ENCODE measurements around the gene DLGAP1. TPM values are rescaled to one million over a fixed set of nuclear protein-coding genes. Genes with fewer than 3 reads are reported as not detected.

The DLGAP1 gene
- total and polyA plus RNA-seq, 2 experiments from 2014 or later = 17.0 to 48.5 TPM

GRCh38 chr18:4233468-4233867, 221.6 kb downstream of the DLGAP1 start:
- ATAC-seq (peak; percentile 60), DNase-seq (ENCODE audit: low spot score) (peak; percentile 41)
- H3F3A ChIP-seq (replicated peaks; ENCODE audit: low read depth) = no peaks in the 10 kb centered on the region
- peak overlapping the region; percentile 24 for H3K4me3 Mint-ChIP-seq
- no peak for TF ChIP-seq ZNF331 (CRISPR knock-in tag; IDR thresholded peaks at IDR 0.05; ENCODE audit: low read depth)
- no peak for TF ChIP-seq JUNB (IDR thresholded peaks at IDR 0.05; ENCODE audit: unreplicated experiment)
- no peak for TF ChIP-seq EZH2phosphoT487 (IDR thresholded peaks at IDR 0.05; ENCODE audit: unreplicated experiment)
- TF ChIP-seq NANOG (IDR thresholded peaks at IDR 0.05; ENCODE audit: borderline replicate concordance) = peak; percentile 94
- peaks cover 6% of the 10 kb centered on the region; the same call in 1 of the 2 replicates for H3K79me2 ChIP-seq (replicated peaks; ENCODE audit: insufficient read depth)
- H3K27me3 Mint-ChIP-seq (ENCODE audit: insufficient read depth, low read depth, poor library complexity) = peaks cover 24% of the 10 kb centered on the region
- no peak overlapping the region for H2AFZ ChIP-seq
- H3K4me3 ChIP-seq = peak overlapping the region; percentile 17
- peak overlapping the region; percentile 33 for H3K4me2 ChIP-seq
- H4K20me1 ChIP-seq (replicated peaks; ENCODE audit: insufficient read depth) = no peaks in the 10 kb centered on the region; the same call in 1 of the 2 replicates
- H3K4me1 Mint-ChIP-seq = peaks cover 52% of the 10 kb centered on the region
- no peaks in the 10 kb centered on the region for H3K36me3 ChIP-seq (ENCODE audit: insufficient read depth)
- no peak overlapping the region for H3K27ac Mint-ChIP-seq
- H3K9me2 ChIP-seq (ENCODE audit: insufficient read depth) = no peaks in the 10 kb centered on the region
- H3K27ac ChIP-seq (ENCODE audit: low read depth) = no peak overlapping the region
- peaks cover 3% of the 10 kb centered on the region; the same call in 1 of the 3 replicates for H3K9me3 Mint-ChIP-seq
- H3K36me3 Mint-ChIP-seq (ENCODE audit: low read depth) = peaks cover 8% of the 10 kb centered on the region
- H3K27me3 ChIP-seq (ENCODE audit: insufficient read depth) = peaks cover 55% of the 10 kb centered on the region
- H3K4me1 ChIP-seq (ENCODE audit: insufficient read depth) = peaks cover 59% of the 10 kb centered on the region

GRCh38 chr18:4232656-4233055, 222.5 kb downstream of the DLGAP1 start:
- Mint-ChIP-seq H3K9me3 (peaks cover 3% of the 10 kb centered on the region; the same call in 1 of the 3 replicates), H3K4me3 (no peak overlapping the region), H3K27ac (no peak overlapping the region), H3K27me3 (ENCODE audit: insufficient read depth, low read depth, poor library complexity) (peaks cover 17% of the 10 kb centered on the region), H3K4me1 (peaks cover 48% of the 10 kb centered on the region), H3K36me3 (ENCODE audit: low read depth) (peaks cover 8% of the 10 kb centered on the region)
- Histone ChIP-seq H4K20me1 (replicated peaks; ENCODE audit: insufficient read depth) (no peaks in the 10 kb centered on the region), H3K36me3 (ENCODE audit: insufficient read depth) (no peaks in the 10 kb centered on the region), H3K27ac (ENCODE audit: low read depth) (no peak overlapping the region), H3K4me1 (ENCODE audit: insufficient read depth) (peaks cover 54% of the 10 kb centered on the region), H3K4me2 (no peak overlapping the region), H2AFZ (no peak overlapping the region), H3K79me2 (replicated peaks; ENCODE audit: insufficient read depth) (peaks cover 14% of the 10 kb centered on the region), H3K4me3 (no peak overlapping the region), H3F3A (replicated peaks; ENCODE audit: low read depth) (no peaks in the 10 kb centered on the region), H3K27me3 (ENCODE audit: insufficient read depth) (peaks cover 47% of the 10 kb centered on the region), H3K9me2 (ENCODE audit: insufficient read depth) (no peaks in the 10 kb centered on the region)
- ATAC-seq (peak; percentile 76), DNase-seq (ENCODE audit: low spot score) (peak; percentile 43)
- TF ChIP-seq ETS1 (IDR thresholded peaks at IDR 0.05) = no peak
- TF ChIP-seq POLR2AphosphoS5 (IDR thresholded peaks at IDR 0.05; ENCODE audit: low read depth) = no peak
- peak; percentile 70; the same call in 1 of the 2 replicates for TF ChIP-seq ZNF462 (CRISPR knock-in tag; IDR thresholded peaks at IDR 0.05)
- no peak for TF ChIP-seq NANOG (IDR thresholded peaks at IDR 0.05; ENCODE audit: borderline replicate concordance)
- TF ChIP-seq CREB1 (CRISPR knock-in tag; IDR thresholded peaks at IDR 0.05; ENCODE audit: low read depth) = no peak

All from GM23338 (cell line).